Right atrium auricular region (tissue), 2 donors: Measurements from ENCODE around the gene RNF166. TPM values are rescaled to one million over a fixed set of nuclear protein-coding genes. Genes with fewer than 3 reads are reported as not detected.

Experiments used
- DNase-seq: peaks from one replicate; pipeline ENCODE4 v3.0.0-alpha.2; 2019; ENCODE audit warnings: low spot score
- H3K27ac ChIP-seq, 2 donors: fragments of 200-600 bp; sonication (generic); 1 replicate in 1 of 2; 2 replicates in 1 of 2; pipeline ENCODE4 v1.5.1; 2016 to 2019
- H3K27me3 ChIP-seq, 2 donors: fragments of 200-600 bp; sonication (generic); one replicate each; pipeline versions ENCODE4 v1.5.1 to v1.6.0; 2017 to 2019
- H3K36me3 ChIP-seq: fragments of 200-600 bp; sonication (generic); one replicate; pipeline ENCODE4 v1.5.1; 2016
- H3K4me1 ChIP-seq, 2 donors: fragments of 200-600 bp; sonication (generic); one replicate each; pipeline versions ENCODE4 v1.5.1 to v1.6.0; 2017 to 2019
- H3K4me3 ChIP-seq, 2 donors: fragments of 200-600 bp; sonication (generic); 1 replicate in 1 of 2; 2 replicates in 1 of 2; pipeline ENCODE4 v1.5.1; 2017 to 2019; ENCODE audit warnings: mild to moderate bottlenecking in 1 of 2, moderate library complexity in 1 of 2
- H3K9me3 ChIP-seq, 2 donors: fragments of 200-600 bp; sonication (generic); one replicate each; pipeline ENCODE4 v1.5.1; 2019
- total RNA-seq, 2 donors: library from RNA; depleted of rRNA; stranded (reverse); fragments of >200 nt; gene quantifications; one replicate each; pipeline ENCODE4 v1.1.0, GENCODE V29; 2016
- TF ChIP-seq, protein P1 (sequence below), 2 donors: fragments of 200-600 bp; sonication (generic); IDR thresholded peaks; one replicate each; pipeline ENCODE4 v1.5.1; 2019; ENCODE audit warnings: antibody characterized with exemption in 2 of 2

The RNF166 gene
- total RNA-seq, 2 donors from 2014 or later, result 16.9 to 19.4 TPM

DNA sequence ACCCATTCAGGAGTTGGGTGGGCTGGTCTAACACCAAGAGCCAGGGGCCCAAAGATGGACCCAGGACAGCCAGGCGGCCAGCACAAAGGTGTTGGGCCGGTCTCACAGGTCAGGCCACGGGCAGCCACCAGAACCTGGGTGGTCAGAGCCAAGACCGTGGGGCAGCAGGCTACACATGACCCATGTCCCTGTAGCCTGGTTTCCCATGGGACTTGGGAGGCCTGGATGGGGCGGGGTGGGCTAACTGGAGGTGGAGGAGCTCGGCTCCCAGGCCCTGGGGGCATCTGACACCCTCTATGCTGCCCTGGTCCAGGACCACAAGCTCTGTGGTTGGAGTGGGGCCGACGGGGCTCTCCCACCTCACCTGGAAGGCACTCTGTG is 17.3 kb upstream of the RNF166 start:
- Histone ChIP-seq H3K9me3 (no peaks in the 10 kb centered on the region), H3K4me1 (no peaks in the 10 kb centered on the region), H3K4me3 (no peak overlapping the region), H3K36me3 (peaks cover 80% of the 10 kb centered on the region), H3K27me3 (no peaks in the 10 kb centered on the region), H3K27ac (no peak overlapping the region)
- DNase-seq, result no peak
- TF ChIP-seq, protein P1, sequence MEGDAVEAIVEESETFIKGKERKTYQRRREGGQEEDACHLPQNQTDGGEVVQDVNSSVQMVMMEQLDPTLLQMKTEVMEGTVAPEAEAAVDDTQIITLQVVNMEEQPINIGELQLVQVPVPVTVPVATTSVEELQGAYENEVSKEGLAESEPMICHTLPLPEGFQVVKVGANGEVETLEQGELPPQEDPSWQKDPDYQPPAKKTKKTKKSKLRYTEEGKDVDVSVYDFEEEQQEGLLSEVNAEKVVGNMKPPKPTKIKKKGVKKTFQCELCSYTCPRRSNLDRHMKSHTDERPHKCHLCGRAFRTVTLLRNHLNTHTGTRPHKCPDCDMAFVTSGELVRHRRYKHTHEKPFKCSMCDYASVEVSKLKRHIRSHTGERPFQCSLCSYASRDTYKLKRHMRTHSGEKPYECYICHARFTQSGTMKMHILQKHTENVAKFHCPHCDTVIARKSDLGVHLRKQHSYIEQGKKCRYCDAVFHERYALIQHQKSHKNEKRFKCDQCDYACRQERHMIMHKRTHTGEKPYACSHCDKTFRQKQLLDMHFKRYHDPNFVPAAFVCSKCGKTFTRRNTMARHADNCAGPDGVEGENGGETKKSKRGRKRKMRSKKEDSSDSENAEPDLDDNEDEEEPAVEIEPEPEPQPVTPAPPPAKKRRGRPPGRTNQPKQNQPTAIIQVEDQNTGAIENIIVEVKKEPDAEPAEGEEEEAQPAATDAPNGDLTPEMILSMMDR (IDR thresholded peaks at IDR 0.05), result no peak

DNA sequence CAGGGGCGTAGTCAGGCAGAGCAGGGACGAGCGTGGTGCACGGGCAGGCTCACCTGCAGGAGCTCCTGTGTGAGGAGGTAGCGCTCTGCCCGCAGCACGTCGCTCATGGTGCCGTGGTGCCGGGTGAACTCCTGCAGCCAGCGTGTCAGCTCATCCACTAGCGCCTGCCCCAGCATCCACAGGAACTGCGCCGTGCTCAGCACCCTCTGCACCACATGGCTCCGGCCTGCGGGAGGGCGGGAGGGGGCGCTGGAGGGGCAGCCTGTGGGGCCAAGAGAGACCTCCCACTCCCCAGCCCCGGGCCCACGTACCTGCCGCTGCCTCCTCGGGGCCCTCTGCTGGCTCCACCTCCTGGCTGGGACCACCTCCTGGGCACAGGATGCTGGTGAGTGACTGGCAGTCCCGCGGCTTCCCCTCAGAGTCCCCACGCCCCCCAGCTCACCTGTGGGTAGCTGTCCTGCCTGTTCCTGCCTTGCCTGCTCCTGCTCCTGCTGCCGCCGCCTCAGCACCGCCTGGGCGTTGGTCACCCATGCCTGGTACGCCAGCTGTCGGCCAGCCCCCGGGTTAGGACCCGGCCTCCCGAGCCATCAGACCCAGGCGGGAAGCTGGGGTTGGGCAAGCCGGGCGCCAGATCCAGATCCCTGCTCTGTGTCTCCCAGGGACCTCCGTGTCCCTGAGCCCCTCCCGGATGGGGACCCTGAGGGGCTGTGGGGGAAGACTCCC is 16.7 kb upstream of the RNF166 start:
- Histone ChIP-seq H3K36me3 (peaks cover 80% of the 10 kb centered on the region), H3K27me3 (no peaks in the 10 kb centered on the region), H3K27ac (no peak overlapping the region), H3K4me3 (no peak overlapping the region), H3K4me1 (no peaks in the 10 kb centered on the region), H3K9me3 (no peaks in the 10 kb centered on the region)
- DNase-seq, result no peak
- TF ChIP-seq, protein P1 (IDR thresholded peaks at IDR 0.05), result no peak

DNA sequence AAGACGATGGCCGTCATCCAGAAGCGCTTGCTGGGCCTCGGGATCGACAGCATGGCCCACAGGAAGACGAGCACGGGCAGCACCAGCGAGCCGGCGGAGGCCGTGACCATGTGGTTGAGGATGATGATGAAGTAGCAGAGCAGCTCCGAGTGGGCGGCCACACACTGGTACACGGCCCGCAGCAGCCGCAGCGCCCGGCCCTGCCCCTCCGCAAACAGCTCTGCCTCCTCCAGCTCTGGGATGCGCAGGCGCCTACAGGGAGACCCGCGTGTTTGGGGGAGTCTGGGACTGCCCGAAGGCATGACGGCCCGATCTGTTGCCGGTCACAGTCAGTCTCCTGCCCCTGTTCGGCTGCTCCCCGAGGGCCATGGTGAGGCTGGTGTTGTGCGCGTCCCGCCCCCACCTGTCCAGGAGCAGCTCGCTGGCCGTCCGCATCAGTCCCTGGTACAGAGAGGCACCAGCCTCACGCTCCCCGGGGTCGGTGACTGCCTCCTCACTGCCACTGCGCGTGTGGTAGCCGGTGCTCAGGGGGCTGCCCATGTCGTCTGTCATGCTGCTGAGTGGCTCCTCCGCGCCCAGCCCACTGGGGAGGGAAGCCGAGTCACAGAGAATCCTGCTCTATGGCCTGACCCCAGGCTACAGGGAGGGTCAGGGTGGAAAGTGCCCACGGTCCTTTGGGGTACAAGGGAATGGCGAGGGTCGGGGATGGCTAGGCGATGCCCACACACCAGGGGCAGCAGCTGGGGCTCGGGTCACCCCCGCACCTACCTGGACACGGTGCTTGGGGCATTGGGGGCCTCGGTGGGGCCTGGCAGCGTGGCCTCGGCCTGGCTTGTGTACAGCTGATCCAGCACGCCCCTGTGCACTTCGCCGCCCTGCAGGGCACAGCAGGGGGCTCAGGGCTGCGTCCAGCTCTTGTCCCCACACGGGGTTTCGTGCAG is 15.9 kb upstream of the RNF166 start:
- peaks cover 86% of the 10 kb centered on the region for H3K36me3 ChIP-seq

DNA sequence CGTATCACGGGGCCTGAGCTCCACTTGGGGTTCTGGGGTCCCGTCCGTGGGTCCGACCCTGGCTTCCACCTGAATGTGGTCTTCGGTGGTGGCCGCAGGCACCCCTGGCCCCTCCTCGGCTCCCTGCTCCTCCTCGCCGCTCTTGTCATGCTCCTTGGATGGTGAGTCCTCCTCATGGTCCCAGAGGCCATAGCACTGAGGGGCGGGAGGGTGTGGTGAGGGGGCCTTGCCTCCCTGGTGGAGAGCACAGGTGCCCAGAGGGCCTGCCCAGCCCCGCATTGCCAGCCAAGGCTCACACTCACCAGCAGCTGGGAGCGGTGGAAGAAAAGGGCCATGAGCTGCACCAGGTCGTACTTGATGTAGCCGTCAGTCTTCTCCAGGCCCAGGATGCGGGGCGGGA is 15.0 kb upstream of the RNF166 start:
- H3K27ac ChIP-seq, result no peak overlapping the region
- no peaks in the 10 kb centered on the region for H3K27me3 ChIP-seq
- H3K36me3 ChIP-seq, result peaks cover 85% of the 10 kb centered on the region
- DNase-seq, result no peak
- TF ChIP-seq, protein P1 (IDR thresholded peaks at IDR 0.05), result no peak
- no peak overlapping the region for H3K4me3 ChIP-seq
- no peaks in the 10 kb centered on the region for H3K4me1 ChIP-seq
- no peaks in the 10 kb centered on the region for H3K9me3 ChIP-seq

More for the DNA sequence above, 15.9 kb upstream of the RNF166 start:
- Histone ChIP-seq H3K4me1 (no peaks in the 10 kb centered on the region), H3K27ac (no peak overlapping the region), H3K27me3 (no peaks in the 10 kb centered on the region), H3K9me3 (no peaks in the 10 kb centered on the region), H3K4me3 (no peak overlapping the region)
- TF ChIP-seq, protein P1 (IDR thresholded peaks at IDR 0.05), result no peak
- no peak for DNase-seq

DNA sequence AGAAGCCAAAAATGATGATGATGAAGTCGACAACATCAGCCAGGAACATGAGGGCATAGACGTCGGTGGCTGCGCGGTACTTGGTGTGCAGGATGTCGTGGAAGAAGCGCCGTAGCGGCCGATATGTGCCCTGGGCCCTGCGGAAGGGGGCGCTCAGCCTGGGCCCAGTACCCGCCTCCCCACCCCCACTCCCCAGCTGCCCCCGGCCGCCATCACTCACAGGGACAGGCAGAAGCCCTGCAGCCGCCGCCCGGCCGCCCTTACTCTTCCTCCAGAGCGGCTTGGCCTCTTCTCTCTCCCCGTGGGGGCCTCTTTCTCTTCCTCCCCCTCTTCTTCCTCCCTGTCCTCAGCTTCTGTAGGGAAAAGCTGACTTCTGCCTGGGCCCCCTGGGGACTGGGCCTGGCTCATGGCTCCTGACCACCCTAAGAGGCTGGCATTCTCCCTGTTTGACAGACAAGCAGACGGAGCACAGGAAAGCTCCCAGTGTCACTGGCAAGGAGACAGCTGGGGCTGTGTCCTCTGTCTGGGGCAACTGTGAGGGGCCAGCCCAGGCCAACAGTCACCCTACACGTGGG is 14.3 kb upstream of the RNF166 start:
- H3K36me3 ChIP-seq, result peaks cover 85% of the 10 kb centered on the region
- TF ChIP-seq, protein P1 (IDR thresholded peaks at IDR 0.05), result no peak
- no peaks in the 10 kb centered on the region for H3K27me3 ChIP-seq
- H3K9me3 ChIP-seq, result no peaks in the 10 kb centered on the region
- no peak overlapping the region for H3K4me3 ChIP-seq
- DNase-seq, result no peak
- no peaks in the 10 kb centered on the region for H3K4me1 ChIP-seq
- H3K27ac ChIP-seq, result no peak overlapping the region
